Stimulated activated CD4-positive, alpha-beta T cell treated with anti-CD3 and anti-CD28 coated beads, TNF-alpha, amount 100 ng/mL, for 4 hours (primary cell): ENCODE results near the gene ARID4A.
"Not testable (repeated sequence)": the region's sequence is repeated elsewhere in the genome, so short reads cannot be mapped to it uniquely, and the experiment has no call there.

Experiments
- DNase-seq, 3 experiments: peaks; one replicate each; pipeline ENCODE4 v3.0.0-alpha.2; 2020; ENCODE audit warnings: low read depth in 3 of 3

Gene ARID4A

DNA sequence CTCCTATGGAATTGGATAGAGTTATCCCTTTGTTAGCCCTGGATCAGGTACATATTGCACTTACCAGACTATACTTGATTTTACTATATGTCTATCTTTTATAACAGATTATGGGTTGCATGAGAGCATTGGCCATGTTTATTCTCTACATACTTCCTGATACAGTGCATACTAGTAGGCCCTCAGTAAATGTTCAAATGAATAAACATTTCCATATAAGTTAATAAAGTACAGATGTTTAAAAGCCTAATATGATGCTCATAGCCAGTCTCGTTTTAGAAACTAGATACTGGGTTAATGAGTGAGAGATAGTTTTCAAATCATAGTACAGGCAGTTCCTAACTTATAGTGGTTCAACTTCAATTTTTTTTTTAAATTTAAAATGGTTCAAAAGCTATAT lies 57.9 kb downstream of the ARID4A start:
- no peak for DNase-seq

GRCh38 chr14:58362272-58362671 lies 63.9 kb downstream of the ARID4A start:
- not testable (repeated sequence) for DNase-seq

DNA sequence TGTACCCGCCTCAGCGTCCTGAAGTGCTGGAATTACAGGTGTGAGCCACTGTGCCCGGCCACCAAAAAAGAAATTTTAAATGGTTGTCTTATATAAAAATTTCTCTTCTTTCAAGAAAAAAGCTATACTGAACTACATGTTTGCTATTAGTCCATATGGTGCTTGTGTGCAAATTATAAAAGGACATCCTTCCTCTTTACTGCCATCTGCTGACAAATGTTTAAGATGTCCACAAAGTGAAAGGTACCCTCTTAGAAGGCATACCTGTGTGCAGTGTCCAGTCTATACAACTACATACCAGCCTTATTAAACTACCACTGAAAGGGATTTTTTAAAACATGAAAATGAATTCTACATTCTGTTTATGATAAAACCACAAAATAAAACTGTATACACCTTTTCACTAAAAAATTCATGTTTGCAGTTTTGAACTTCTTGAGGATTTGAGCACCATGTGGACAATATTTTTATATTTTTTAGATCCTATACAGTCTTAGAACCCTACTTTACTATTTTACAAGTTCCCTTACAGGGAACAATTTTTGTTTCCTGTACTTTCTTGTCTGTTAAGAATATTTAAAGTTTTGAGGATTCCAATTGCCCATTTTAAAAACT lies 64.5 kb downstream of the ARID4A start:
- no peak for DNase-seq

DNA sequence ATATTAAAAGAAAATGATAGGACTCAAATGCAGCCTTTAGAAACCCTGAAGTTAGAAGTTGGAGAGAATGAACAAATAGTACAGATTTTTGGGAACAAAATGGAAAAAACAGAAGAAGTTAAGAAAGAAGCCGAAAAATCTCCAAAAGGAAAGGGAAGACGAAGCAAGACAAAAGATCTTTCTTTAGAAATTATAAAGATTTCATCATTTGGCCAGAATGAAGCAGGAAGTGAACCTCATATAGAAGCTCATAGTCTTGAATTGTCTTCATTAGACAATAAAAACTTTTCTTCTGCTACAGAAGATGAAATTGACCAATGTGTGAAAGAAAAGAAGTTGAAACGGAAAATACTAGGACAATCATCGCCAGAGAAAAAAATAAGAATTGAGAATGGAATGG lies 66.0 kb downstream of the ARID4A start:
- no peak for DNase-seq

GRCh38 chr14:58367296-58367695 lies 68.9 kb downstream of the ARID4A start:
- no peak for DNase-seq

DNA sequence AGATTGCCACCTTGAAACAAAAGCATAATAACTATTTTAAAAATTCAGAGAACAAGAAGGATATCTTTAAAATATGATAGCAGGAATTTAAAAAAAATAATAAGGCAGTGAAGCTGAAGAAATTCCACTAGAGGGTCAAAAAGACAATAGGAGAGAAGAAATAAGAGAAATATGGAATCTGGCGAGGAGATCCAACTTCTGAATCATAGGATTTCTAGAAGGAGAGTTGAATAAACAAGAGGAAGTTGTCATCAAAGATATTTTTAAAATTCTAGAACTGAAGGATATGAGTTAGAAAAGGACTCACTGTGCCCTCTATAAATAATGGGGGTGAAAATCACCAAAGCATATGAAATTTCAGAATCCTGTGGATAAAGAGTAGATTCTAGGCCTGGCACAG lies 70.6 kb downstream of the ARID4A start:
- DNase-seq, result no peak

GRCh38 chr14:58376791-58377190 lies 78.4 kb downstream of the ARID4A start:
- no peak for DNase-seq

- DNase-seq, result no peak
Observed at GRCh38 chr14:58390830-58391229, 92.5 kb downstream of the ARID4A start.

DNA sequence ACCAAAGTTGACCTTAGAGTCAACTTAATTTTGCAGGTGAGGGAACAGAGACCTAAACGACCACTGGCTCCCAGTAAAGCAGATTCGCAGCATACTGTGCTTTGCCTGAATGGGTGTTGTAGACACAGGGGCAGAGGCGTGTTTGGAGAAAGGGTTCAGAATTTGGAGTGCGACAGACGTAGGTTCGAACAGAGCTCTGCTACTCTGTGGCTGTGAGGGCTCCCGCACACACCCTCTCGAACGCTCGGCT lies 97.1 kb downstream of the ARID4A start:
- DNase-seq, result no peak

DNA sequence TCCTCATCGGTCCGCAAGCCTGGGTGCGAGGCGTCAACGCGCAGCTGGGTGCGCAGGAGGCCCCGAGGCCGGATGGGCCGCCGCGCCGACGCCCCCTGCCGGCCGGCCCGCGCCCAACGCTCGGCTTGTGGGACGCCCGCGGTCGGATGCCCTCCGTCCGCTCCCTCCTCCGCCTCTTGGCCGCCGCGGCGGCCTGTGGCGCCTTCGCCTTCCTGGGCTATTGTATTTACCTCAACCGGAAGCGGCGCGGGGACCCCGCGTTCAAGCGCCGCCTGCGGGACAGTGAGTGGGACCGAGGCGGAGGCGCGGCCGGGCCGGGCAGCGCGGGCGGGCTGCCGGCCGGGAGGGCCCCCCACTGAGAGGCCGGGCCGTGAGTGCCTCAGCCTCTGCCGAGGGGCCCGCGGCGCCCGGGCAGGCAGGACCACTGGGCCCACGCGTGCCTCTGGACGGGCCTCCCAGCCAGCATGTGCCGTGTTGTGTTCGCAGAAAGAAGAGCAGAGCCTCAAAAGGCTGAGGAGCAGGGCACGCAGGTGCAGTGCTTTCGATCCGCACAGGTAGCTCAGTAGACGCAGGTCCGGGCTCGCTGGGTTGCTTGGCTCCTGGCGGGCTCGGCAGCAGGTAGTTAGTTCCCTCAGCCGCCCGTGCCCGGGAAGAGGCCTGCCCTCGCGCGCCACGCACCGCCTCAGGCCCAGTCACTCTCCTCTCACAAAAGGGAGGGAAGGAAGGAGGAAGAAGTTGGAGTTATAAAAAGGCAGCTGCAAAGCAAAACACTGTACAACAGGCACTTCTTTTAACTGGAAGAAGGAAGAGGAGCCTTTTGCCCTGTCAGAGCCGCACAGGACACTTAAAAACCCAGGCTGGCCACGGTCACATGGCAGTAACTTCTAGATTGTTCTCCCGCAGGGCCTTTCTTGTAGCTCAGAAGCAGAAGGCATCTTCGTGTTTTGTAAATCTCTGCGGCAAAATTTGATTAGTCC lies 97.7 kb downstream of the ARID4A start, which contains the start of gene TOMM20L:
Gene TOMM20L (plus strand): TSS at position 119 of the 977 bp plus-strand sequence. CDS start 28 bp downstream, at position 147.
- peak; percentile 39 to 61 (median 40) for DNase-seq

DNA sequence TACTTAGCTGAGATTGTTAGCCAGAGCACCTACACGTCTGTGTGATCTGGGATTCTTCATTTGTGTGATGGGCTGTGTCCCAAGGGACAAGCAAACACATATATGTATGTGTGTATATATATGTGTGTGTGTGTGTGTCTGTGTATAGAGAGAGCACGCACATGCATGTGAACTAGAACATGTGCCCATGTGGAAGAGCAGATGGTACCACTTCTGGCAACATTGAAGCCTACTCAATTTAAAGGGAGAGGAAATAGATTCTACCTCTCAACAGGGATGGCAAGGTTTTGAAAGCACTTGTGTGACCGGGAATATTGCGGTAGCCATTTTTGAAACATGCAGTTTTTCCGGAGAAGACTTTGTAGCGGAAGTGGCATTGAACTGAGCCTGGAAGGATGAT lies 98.8 kb downstream of the ARID4A start:
- no peak for DNase-seq

DNA sequence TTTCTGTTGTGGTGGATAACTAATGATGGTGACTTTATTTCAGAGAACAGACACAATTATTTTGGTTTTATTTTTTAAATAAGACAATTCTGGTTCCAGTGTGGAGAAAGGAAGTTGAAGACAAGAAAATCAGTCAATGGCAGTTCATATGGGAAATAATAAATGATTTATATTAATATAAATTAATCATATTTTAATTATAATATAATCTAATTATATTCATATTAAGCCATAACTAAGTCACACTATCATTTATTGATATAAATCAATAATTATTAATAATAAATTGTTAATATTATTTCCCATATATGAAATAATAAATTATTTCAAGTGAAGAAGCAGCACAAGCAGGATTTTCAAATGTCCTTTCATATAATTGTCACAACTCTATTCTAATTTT lies 100.1 kb downstream of the ARID4A start:
- no peak for DNase-seq

- no peak for DNase-seq
Observed at GRCh38 chr14:58398895-58399294, 100.5 kb downstream of the ARID4A start.

GRCh38 chr14:58401587-58401986 lies 103.2 kb downstream of the ARID4A start:
- no peak for DNase-seq

GRCh38 chr14:58408681-58409215 lies 110.4 kb downstream of the ARID4A start:
- no peak for DNase-seq

DNA sequence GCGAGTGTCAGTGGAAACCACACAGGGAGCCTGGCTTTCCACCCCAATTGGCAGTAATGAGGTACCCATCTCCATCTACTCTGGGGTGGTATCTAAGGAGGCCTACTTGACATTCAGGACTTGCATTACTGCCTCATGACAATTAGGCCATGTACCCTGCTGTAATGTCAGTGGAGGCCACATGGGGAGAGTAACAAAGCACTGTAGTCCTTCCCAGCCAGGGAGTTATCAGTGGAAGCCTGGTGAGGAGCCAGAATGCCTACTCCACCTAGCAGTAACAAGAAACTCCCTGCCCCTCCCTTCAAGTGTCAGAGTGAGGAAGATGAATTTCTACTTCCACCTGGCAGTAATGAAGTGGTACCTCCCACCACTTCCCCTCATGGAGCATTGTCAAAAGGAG lies 116.5 kb downstream of the ARID4A start:
- DNase-seq, result no peak

DNA sequence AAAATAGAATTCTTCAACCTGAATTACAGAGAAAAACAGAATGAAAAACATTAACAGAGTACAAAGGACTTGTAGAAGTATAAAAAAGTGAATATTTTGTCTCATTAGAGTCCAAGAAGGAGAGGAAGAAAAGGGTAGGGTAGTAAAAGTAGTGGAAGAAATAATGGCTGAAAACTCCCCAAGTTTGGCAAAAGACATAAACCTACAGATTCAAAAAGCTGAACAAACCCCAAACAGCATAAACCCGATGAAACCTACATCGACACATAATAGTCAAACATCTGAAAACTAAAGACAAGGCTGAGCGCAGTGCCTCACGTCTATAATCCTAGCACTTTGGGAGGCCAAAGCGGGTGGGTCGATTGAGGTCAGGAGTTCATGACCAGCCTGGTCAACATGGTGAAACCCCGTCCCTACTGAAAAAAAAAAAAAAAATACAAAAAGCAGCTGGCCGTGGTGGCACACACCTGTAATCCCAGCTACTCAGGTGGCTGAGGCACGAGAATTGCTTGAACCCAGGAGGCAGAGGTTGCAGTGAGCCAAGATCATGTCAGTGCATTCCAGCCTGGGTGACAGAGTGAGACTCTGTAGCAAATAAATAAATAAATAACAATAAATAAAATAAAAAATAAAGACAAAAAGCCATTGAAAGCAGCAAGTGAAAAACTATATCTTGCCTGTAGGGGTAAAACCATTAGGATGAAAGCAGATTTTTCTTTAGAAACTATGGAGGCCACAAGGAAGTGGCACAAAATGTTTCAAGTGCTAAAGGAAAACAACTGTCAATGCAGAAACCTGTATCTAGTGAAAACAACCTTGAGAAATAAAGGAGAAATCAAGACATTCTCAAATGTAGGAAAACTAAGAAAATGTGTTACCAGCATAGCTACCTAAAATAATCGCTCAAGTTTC lies 117.5 kb downstream of the ARID4A start:
- DNase-seq, result no peak

DNA sequence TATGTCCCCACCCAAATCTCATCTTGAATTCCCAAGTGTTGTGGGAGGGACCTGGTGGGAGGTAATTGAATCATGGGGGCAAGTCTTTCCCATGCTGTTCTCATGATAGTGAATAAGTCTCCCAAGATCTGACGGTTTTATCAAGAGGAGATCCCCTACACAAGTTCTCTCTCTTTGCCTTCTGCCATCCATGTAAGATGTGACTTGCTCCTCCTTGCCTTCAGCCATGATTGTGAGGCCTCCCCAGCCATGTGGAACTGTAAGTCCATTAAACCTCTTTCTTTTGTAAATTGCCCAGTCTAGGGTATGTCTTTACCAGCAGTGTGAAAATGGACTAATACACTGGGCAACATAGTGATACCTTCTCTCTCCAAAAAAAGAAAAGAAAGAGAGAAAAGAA lies 118.6 kb downstream of the ARID4A start:
- DNase-seq, result not testable (repeated sequence)
